Body of pancreas (tissue), 4 donors: ENCODE results near the gene SCAMP4.

Experiments
- CTCF ChIP-seq, 7 experiments: fragments of 450-650 bp in 4 of 7; fragments of 200-600 bp in 3 of 7; sonication (generic) in 3 of 7; IDR thresholded peaks; one replicate each; pipeline ENCODE4 v1.5.1; 2016 to 2019; ENCODE audit warnings: antibody characterized with exemption in 7 of 7
- POLR2A ChIP-seq, 3 donors: fragments of 450-650 bp; IDR thresholded peaks; one replicate each; pipeline ENCODE4 v1.6.1; 2016; ENCODE audit warnings: antibody characterized with exemption in 3 of 3, mild to moderate bottlenecking in 2 of 3

- TF ChIP-seq POLR2A (IDR thresholded peaks at IDR 0.05), result peak in 1 of 3 donors; percentile 11
- TF ChIP-seq CTCF (IDR thresholded peaks at IDR 0.05), result peak; percentile 78 to 91 (median 87)
These were observed 24.0 kb downstream of the SCAMP4 start for GRCh38 chr19:1929021-1929742.
